ENCODE results near the gene IFT172.

Gene IFT172

DNA sequence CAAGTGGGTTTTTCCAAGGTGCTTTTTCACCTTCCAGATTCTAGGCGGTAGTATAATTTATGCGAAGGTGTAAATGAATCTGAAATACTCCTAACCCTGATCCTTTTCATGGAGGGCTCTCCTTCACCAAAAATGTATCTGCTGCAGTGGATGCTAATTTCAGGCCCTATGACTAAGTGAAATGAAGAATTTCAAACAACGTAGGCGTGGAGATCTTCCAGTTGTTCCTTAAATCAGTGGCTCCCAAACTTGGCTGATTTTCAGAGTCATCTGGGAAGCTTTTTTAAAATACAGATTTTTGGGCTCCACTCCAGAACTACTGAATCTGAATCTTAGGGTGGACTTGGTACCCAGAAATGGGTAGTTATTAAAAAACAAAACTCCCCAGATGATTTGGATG is 12.6 kb upstream of the IFT172 start:
- Histone ChIP-seq H3K9ac (ENCODE audit: low read length) (no peak overlapping the region), H3K79me2 (ENCODE audit: insufficient read depth, low read length) (no peaks in the 10 kb centered on the region), H3K36me3 (ENCODE audit: low read length) (no peaks in the 10 kb centered on the region), H3K9me2 (replicated peaks; ENCODE audit: insufficient read depth, low read length) (no peaks in the 10 kb centered on the region), H4K20me1 (ENCODE audit: low read depth, low read length) (no peaks in the 10 kb centered on the region), H3K4me3 (ENCODE audit: insufficient read depth, low read length, poor library complexity, severe bottlenecking) (no peak overlapping the region), H3K4me2 (ENCODE audit: low read depth, low read length, poor library complexity, severe bottlenecking) (no peak overlapping the region), H3F3A (ENCODE audit: insufficient read depth) (no peaks in the 10 kb centered on the region), H2AFZ (ENCODE audit: low read depth, low read length, severe bottlenecking) (no peak overlapping the region), H3K27ac (ENCODE audit: low read depth, low read length) (no peak overlapping the region), H3K27me3 (ENCODE audit: low read length) (no peaks in the 10 kb centered on the region), H3K9me3 (ENCODE audit: insufficient read depth, low read length) (no peaks in the 10 kb centered on the region)
- TF ChIP-seq EZH2phosphoT487 (conservative IDR thresholded peaks at IDR 0.05; ENCODE audit: low read length) (no peak), CTCF (IDR thresholded peaks at IDR 0.05; ENCODE audit: insufficient read depth, low read length, poor library complexity, severe bottlenecking) (no peak)

DNA sequence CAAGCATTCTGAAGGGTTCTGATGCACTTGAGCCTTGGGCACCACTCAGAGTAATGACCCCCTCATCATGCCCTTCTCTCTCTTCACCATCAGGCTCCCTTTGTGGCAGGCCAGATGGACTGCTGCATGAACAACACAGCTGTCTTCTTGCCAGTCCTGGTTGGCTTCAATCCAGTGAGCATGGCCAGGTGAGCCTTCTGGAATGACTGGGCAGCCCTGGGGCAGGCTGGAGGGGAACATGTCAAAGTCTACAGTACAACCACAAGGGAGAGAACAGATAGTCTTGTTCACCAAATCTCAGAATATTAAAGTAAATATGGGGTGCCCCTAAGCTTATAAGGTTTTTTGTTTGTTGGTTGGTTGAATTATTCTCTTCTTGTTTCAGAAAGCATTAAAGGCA is 11.5 kb upstream of the IFT172 start:
- Histone ChIP-seq H2AFZ (ENCODE audit: low read depth, low read length, severe bottlenecking) (no peak overlapping the region), H3K9ac (ENCODE audit: low read length) (no peak overlapping the region), H3K4me2 (ENCODE audit: low read depth, low read length, poor library complexity, severe bottlenecking) (no peak overlapping the region), H3K9me2 (replicated peaks; ENCODE audit: insufficient read depth, low read length) (no peaks in the 10 kb centered on the region), H3K79me2 (ENCODE audit: insufficient read depth, low read length) (no peaks in the 10 kb centered on the region), H3K27ac (ENCODE audit: low read depth, low read length) (no peak overlapping the region), H3F3A (ENCODE audit: insufficient read depth) (no peaks in the 10 kb centered on the region), H3K9me3 (ENCODE audit: insufficient read depth, low read length) (no peaks in the 10 kb centered on the region), H3K36me3 (ENCODE audit: low read length) (no peaks in the 10 kb centered on the region), H3K27me3 (ENCODE audit: low read length) (no peaks in the 10 kb centered on the region), H3K4me3 (ENCODE audit: insufficient read depth, low read length, poor library complexity, severe bottlenecking) (no peak overlapping the region), H4K20me1 (ENCODE audit: low read depth, low read length) (no peaks in the 10 kb centered on the region)
- TF ChIP-seq CTCF (IDR thresholded peaks at IDR 0.05; ENCODE audit: insufficient read depth, low read length, poor library complexity, severe bottlenecking) (no peak), EZH2phosphoT487 (conservative IDR thresholded peaks at IDR 0.05; ENCODE audit: low read length) (no peak)

DNA sequence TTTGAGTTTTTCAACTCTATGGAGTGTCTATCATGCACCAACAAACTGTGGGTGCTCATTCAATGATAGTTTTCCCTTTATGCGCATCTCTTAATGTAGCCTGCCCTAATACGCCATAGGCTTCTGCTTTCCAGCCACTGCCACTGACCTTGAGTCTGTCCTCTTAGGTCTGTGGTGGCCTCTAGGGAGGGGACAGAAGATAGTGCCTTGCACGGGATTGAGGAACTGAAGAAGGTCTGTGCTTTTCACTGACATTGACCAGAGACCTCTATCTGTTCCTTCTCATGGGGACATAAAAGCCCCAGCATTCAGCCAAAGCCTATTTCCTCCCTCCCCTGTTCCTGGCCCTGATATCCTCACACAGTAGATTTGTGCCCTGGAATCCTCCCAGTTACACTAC is 9.4 kb upstream of the IFT172 start:
- Histone ChIP-seq H4K20me1 (ENCODE audit: low read depth, low read length) (no peaks in the 10 kb centered on the region), H3K4me3 (ENCODE audit: insufficient read depth, low read length, poor library complexity, severe bottlenecking) (no peak overlapping the region), H3K4me2 (ENCODE audit: low read depth, low read length, poor library complexity, severe bottlenecking) (no peak overlapping the region), H3K79me2 (ENCODE audit: insufficient read depth, low read length) (no peaks in the 10 kb centered on the region), H3K36me3 (ENCODE audit: low read length) (no peaks in the 10 kb centered on the region), H3K9me3 (ENCODE audit: insufficient read depth, low read length) (no peaks in the 10 kb centered on the region), H3F3A (ENCODE audit: insufficient read depth) (no peaks in the 10 kb centered on the region), H3K27me3 (ENCODE audit: low read length) (no peaks in the 10 kb centered on the region), H2AFZ (ENCODE audit: low read depth, low read length, severe bottlenecking) (no peak overlapping the region), H3K9me2 (replicated peaks; ENCODE audit: insufficient read depth, low read length) (no peaks in the 10 kb centered on the region), H3K9ac (ENCODE audit: low read length) (no peak overlapping the region), H3K27ac (ENCODE audit: low read depth, low read length) (no peak overlapping the region)
- no peak for TF ChIP-seq EZH2phosphoT487 (conservative IDR thresholded peaks at IDR 0.05; ENCODE audit: low read length)
- no peak for TF ChIP-seq CTCF (IDR thresholded peaks at IDR 0.05; ENCODE audit: insufficient read depth, low read length, poor library complexity, severe bottlenecking)

GRCh38 chr2:27497288-27497627 is 7.7 kb upstream of the IFT172 start:
- no peaks in the 10 kb centered on the region for H3K36me3 ChIP-seq (ENCODE audit: low read length)
- H3K27ac ChIP-seq (ENCODE audit: low read depth, low read length) = no peak overlapping the region
- no peaks in the 10 kb centered on the region for H4K20me1 ChIP-seq (ENCODE audit: low read depth, low read length)
- H3F3A ChIP-seq (ENCODE audit: insufficient read depth) = no peaks in the 10 kb centered on the region
- no peak for TF ChIP-seq EZH2phosphoT487 (conservative IDR thresholded peaks at IDR 0.05; ENCODE audit: low read length)
- TF ChIP-seq CTCF (IDR thresholded peaks at IDR 0.05; ENCODE audit: insufficient read depth, low read length, poor library complexity, severe bottlenecking) = no peak
- no peaks in the 10 kb centered on the region for H3K79me2 ChIP-seq (ENCODE audit: insufficient read depth, low read length)
- H2AFZ ChIP-seq (ENCODE audit: low read depth, low read length, severe bottlenecking) = no peak overlapping the region
- no peak overlapping the region for H3K4me2 ChIP-seq (ENCODE audit: low read depth, low read length, poor library complexity, severe bottlenecking)
- no peaks in the 10 kb centered on the region for H3K27me3 ChIP-seq (ENCODE audit: low read length)
- H3K9me3 ChIP-seq (ENCODE audit: insufficient read depth, low read length) = no peaks in the 10 kb centered on the region
- H3K9me2 ChIP-seq (replicated peaks; ENCODE audit: insufficient read depth, low read length) = no peaks in the 10 kb centered on the region
- no peak overlapping the region for H3K9ac ChIP-seq (ENCODE audit: low read length)
- no peak overlapping the region for H3K4me3 ChIP-seq (ENCODE audit: insufficient read depth, low read length, poor library complexity, severe bottlenecking)

Data from SU-DHL-6 (cell line).